Testis (tissue), 3 donors: ENCODE measurements around the gene SLC22A16. TPM values are rescaled to one million over a fixed set of nuclear protein-coding genes. Genes with fewer than 3 reads are reported as not detected.

ENCODE experiments used
- DNase-seq: peaks from one replicate; pipeline ENCODE4 v3.0.0-alpha.2; 2019
- H3K27ac ChIP-seq, 2 donors: fragments of 200-600 bp; sonication (generic); one replicate each; pipeline ENCODE4 v1.5.1; 2019
- H3K27me3 ChIP-seq: fragments of 200-600 bp; sonication (generic); one replicate; pipeline ENCODE4 v1.5.1; 2019
- H3K36me3 ChIP-seq: fragments of 200-600 bp; sonication (generic); one replicate; pipeline ENCODE4 v1.5.1; 2017; ENCODE audit warnings: low read depth; ENCODE audit errors: missing control alignments
- H3K4me1 ChIP-seq: fragments of 200-600 bp; sonication (generic); one replicate; pipeline ENCODE4 v1.5.1; 2019
- H3K4me3 ChIP-seq, 2 donors: fragments of 200-600 bp; sonication (generic); one replicate each; pipeline ENCODE4 v1.5.1; 2017 to 2019
- H3K9me3 ChIP-seq: fragments of 200-600 bp; sonication (generic); one replicate; pipeline ENCODE4 v1.5.1; 2017
- CTCF ChIP-seq, 3 experiments: fragments of 450-650 bp in 2 of 3; fragments of 200-600 bp in 1 of 3; sonication (generic) in 1 of 3; IDR thresholded peaks; one replicate each; pipeline ENCODE4 v1.5.1; 2016 to 2019; ENCODE audit warnings: antibody characterized with exemption in 3 of 3, mild to moderate bottlenecking in 2 of 3, moderate library complexity in 1 of 3
- POLR2A ChIP-seq: fragments of 450-650 bp; IDR thresholded peaks from one replicate; pipeline ENCODE4 v1.6.1; 2017; ENCODE audit warnings: antibody characterized with exemption, mild to moderate bottlenecking, moderate library complexity
- WGBS, 2 donors: methylation state at CpG; one replicate each; pipeline ENCODE4 v1.1.5; 2018; 5-methylcytosine and 5-hydroxymethylcytosine counted together
- intact Hi-C: fragments of 100-400 bp; cut with DNase I; formaldehyde crosslinking; loops from one replicate; pipeline ENCODE4 v1.15.1; 2023; ENCODE audit warnings: low total_unique reads
- polyA plus RNA-seq: library from polyadenylated mRNA; stranded (reverse); fragments of 350-450 nt; fragmentation: Illumina TruSeq; extraction: RNeasy Lipid Tissue Mini Kit (QIAGEN cat#74804); gene quantifications from one replicate; pipeline ENCODE4 v1.2.3, GENCODE V29; 2014; ENCODE audit warnings: low read depth, low replicate concordance; ENCODE audit not compliant: insufficient read depth
- total RNA-seq, 2 donors: library from RNA; depleted of rRNA; stranded (reverse); fragments of >200 nt; gene quantifications; one replicate each; pipeline ENCODE4 v1.2.3, GENCODE V29; 2016

Gene SLC22A16
- total and polyA plus RNA-seq, 3 donors from 2014 or later = 17.2 to 49.5 (median 25.0) TPM

- Histone ChIP-seq H3K36me3 (no peaks in the 10 kb centered on the region), H3K27me3 (no peaks in the 10 kb centered on the region), H3K4me1 (no peaks in the 10 kb centered on the region), H3K27ac (no peak within 1 kb of the TSS), H3K4me3 (no peak within 1 kb of the TSS), H3K9me3 (no peaks in the 10 kb centered on the region)
- intact Hi-C loops = no loop called here
- DNase-seq = no peak
- WGBS, 2 donors = 78 to 84% methylated on average over 12 of the region's 12 CpGs
- TF ChIP-seq CTCF (IDR thresholded peaks at IDR 0.05) (no peak), POLR2A (no peak)
Measured at GRCh38 chr6:110415086-110415916, 61.1 kb downstream of the SLC22A16 start, which contains the start of gene DDO. TSS of gene DDO (minus strand) at chr6:110415575. CDS start at chr6:110413462, 2,113 bp downstream.

GRCh38 chr6:110414669-110415068, 61.7 kb downstream of the SLC22A16 start:
- H3K4me1 ChIP-seq = no peaks in the 10 kb centered on the region
- H3K9me3 ChIP-seq = no peaks in the 10 kb centered on the region
- intact Hi-C loops = no loop called here
- WGBS, 2 donors = 63 to 78% methylated on average over 4 of the region's 4 CpGs
- TF ChIP-seq CTCF (IDR thresholded peaks at IDR 0.05) (no peak), POLR2A (no peak)
- no peak for DNase-seq
- no peaks in the 10 kb centered on the region for H3K27me3 ChIP-seq
- H3K27ac ChIP-seq = no peak overlapping the region
- no peaks in the 10 kb centered on the region for H3K36me3 ChIP-seq
- H3K4me3 ChIP-seq = no peak overlapping the region

- Histone ChIP-seq H3K27ac (no peak overlapping the region), H3K4me3 (no peak overlapping the region), H3K4me1 (no peaks in the 10 kb centered on the region), H3K9me3 (no peaks in the 10 kb centered on the region), H3K36me3 (no peaks in the 10 kb centered on the region), H3K27me3 (no peaks in the 10 kb centered on the region)
- DNase-seq = no peak
- TF ChIP-seq POLR2A (no peak), CTCF (IDR thresholded peaks at IDR 0.05) (no peak)
- intact Hi-C loops = no loop called here
- 87 to 89% methylated on average over 7 to 8 of the region's 8 CpGs for WGBS, 2 donors
Measured at GRCh38 chr6:110412360-110412759, 64.1 kb downstream of the SLC22A16 start.

GRCh38 chr6:110410511-110410910, 65.9 kb downstream of the SLC22A16 start:
- Histone ChIP-seq H3K4me1 (no peaks in the 10 kb centered on the region), H3K27me3 (no peaks in the 10 kb centered on the region), H3K9me3 (no peaks in the 10 kb centered on the region), H3K4me3 (no peak overlapping the region), H3K36me3 (no peaks in the 10 kb centered on the region), H3K27ac (no peak overlapping the region)
- TF ChIP-seq POLR2A = no peak
- TF ChIP-seq CTCF (IDR thresholded peaks at IDR 0.05) = no peak
- intact Hi-C loops = no loop called here
- WGBS, 2 donors = 70 to 79% methylated on average over 4 of the region's 4 CpGs
- DNase-seq = no peak

- Histone ChIP-seq H3K4me1 (no peaks in the 10 kb centered on the region), H3K27ac (no peak overlapping the region), H3K9me3 (no peaks in the 10 kb centered on the region), H3K4me3 (no peak overlapping the region), H3K36me3 (no peaks in the 10 kb centered on the region), H3K27me3 (no peaks in the 10 kb centered on the region)
- DNase-seq = no peak
- TF ChIP-seq CTCF (IDR thresholded peaks at IDR 0.05) (no peak), POLR2A (no peak)
- intact Hi-C loops = no loop called here
Measured at GRCh38 chr6:110409794-110410193, 66.6 kb downstream of the SLC22A16 start.
